ENCODE measurements around the gene BAZ1A.
"Not testable (repeated sequence)": the region's sequence is repeated elsewhere in the genome, so short reads cannot be mapped to it uniquely, and the experiment has no call there.

BAZ1A gene

DNA sequence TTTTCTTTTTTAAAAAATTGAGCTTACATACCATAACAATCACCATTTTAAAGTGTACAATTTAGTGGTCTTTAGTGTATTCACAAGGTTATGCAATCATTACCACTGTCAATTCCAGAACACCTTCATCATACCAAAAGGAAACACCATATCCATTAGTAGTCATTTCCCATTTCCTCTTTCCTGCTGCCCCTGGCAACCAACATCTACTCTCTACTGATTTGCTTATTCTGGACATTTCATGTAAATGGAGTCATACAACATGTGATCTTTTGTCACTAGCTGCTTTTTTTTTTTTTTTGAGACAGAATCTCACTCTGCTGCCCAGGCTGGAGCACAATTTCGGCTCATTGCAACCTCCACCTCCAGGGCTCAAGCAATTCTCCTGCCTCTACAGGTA lies 93.9 kb downstream of the BAZ1A start:
- DNase-seq (ENCODE audit: low read depth): peak; percentile 96

DNA sequence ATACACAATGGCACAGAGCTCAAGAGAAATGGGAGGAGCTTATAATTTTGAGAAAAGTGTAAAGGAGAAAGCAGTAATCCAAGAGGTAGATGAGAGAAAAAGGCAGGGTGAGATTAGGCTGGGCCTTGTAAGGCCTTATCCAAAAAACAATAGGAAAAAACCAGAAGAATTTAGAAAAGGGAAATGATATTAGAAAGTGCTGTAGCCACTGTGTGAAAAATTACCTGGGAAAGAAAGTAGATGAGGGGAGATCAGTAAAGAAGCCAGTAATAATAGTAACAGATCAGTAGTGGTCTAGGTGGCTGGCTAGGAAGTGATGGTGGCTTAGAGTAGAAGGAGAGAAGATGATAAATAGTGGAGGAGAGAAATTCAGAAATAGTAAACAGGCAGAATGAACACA lies 94.5 kb downstream of the BAZ1A start:
- no peak for DNase-seq (ENCODE audit: low read depth)

DNA sequence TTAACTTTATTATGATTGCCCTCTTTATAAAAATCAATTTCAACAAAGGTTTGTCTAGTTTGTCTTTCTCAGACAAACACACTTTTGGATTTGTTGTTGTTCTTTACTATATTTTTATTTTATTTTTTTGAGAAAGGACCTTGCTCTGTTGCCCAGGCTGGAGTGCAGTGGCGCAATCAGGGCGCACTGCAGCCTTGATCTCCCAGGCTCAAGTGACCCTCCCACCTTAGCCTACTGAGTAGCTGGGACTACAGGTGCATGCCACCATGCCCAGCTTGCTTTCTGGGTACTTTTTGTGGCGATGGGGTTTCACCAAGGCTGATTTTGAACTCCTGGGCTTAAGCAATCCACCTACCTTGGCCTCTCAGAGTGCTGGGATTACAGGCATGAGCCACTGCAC lies 96.4 kb downstream of the BAZ1A start:
- no peak for DNase-seq (ENCODE audit: low read depth)

DNA sequence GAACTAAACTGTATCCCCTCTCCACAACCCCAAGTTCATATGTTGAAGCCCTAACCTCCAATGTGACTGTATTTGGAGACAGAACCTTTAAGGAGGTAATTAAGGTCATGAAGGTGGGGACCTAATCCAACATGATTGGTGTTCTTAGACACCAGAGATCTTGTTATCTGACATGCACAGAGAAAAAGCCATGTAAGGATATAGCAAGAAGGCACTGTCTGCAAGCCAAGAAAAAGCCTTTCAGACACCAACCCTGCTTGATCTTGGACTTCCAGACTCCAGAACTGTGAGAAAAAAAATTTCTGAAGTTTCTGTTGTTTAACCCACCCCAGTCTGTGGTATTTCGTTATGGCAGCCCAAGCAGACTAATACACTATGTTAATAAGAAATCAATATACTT lies 98.5 kb downstream of the BAZ1A start:
- no peak for DNase-seq (ENCODE audit: low read depth)

DNA sequence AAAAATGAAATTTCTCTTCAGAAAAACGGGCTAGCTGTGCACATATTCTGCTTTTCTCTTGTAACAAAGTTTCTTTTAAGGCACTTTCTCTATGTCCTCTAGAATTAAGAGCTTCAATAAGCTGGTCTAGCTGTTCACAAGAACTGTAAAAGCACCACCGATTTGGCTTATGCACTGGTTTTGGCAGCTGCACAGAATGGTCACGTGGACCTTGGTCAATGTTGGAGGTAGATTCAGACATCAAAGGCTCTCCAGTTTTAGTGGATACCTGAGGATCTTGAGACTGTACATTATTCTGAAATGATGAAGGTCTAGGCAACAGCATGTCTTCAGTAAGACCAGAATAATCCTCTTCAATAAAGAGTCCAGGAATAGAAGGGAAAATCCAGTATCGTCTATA lies 99.2 kb downstream of the BAZ1A start:
- DNase-seq (ENCODE audit: low read depth): no peak

DNA sequence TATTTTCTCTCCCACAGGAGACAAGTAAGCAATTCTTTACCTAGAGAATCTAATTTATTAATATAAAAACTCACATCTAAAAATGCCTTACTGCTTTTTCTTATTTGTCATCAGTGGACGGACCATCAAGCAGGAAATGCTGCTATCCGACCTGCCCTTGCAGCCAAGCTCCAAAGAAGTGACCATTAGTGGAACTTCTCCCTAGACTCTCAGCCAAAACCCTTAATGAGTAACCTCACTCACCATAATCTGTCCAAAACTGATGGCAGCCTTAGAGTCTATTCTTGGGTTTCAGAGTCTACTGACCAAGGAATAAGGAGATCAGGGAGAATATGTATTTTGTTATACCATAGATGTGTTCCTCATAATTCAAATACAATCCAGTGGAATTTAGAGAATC lies 99.8 kb downstream of the BAZ1A start:
- no peak for DNase-seq (ENCODE audit: low read depth)

DNA sequence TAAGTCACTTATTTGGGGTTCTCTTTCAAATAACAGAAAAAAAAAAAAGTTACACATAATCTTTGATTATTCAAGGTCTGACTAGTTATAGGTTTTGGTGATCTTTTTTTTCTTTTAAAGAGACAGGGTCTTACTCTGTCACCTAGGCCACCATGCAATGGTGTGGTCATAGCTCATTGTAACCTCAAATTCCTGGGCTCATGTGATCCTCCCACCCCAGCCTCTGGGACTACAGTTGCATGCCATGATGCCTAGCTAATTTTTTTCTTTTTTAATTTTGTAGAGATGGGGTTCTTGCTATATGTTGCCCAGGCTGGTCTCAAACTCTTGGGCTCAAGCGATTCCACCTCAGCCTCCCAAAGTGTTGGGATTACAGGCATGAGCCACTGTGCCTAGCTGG lies 104.3 kb downstream of the BAZ1A start:
- DNase-seq (ENCODE audit: low read depth): peak; percentile 52

DNA sequence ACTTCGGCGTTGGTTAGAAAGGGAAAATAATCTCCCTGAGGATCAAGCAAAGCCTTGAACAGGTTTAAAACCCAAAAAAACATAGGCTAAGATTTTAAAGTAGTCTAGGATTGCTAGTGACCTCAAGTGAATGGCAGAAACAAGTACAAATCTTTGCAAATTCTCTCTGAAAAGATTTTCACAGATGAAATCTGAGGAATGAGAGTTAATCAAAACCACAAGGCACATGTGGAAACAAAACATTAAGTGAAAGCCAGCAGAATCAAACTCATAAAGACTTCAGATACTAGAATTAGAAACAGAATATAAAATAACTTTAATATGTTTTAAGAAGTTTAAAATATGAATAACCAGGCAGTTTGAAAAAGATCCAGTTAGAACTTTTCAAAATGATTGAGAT lies 108.6 kb downstream of the BAZ1A start:
- peak; percentile 46 for DNase-seq (ENCODE audit: low read depth)

DNA sequence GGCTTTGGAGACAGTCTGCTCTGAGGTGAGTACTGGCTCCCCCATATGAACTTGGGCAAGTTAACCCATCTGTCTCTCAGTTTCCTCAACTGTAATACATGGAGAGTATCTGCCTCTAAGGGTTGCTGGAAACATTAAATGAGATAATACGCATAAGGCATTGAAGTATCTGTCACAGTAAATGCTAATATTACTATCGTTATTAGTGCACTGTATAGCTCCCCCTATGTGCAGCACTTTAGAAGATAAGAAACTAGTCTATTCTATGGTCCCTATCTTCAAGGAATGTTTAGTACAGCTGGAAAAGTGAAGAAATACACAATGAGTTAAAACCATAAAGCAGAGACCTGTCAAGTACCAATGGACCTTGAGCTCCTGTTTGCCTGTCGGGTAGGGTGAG lies 109.1 kb downstream of the BAZ1A start:
- DNase-seq (ENCODE audit: low read depth): no peak

DNA sequence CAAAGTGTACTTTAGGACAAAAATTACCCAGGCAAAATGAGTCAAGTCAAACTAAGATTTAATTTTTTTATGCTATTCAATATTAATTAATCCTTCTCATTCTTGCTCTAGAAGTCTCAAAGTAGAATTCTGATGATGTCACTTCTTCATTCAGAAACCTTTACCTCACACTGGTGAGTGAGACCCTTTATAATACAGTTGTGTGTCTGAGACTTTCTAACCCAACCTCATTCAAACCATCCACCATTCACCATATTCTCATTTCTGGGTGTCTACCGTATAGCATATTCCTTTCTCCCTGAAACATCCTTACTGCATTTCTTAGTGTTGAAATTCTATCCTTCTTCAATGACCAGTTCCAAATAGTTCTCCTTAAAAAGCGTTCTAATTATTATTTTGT lies 119.9 kb downstream of the BAZ1A start:
- DNase-seq (ENCODE audit: low read depth): no peak

DNA sequence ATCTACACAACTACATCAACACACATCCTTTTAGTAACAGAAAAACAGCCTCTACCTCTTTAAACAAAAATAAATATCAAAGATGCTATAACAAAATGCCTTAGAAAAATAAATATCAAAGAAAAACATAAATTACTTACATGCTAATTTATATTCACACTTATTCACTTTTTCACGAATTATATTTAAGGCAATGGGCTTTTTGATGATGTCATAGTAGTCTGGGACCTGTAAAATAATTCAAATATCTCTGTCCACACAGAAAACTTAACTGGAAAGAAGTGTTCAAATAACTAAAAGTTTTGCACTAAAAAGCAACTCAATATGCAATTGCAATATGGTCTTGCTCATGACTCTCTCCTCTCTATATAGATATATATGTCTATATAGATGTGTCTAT lies 120.5 kb downstream of the BAZ1A start:
- no peak for DNase-seq (ENCODE audit: low read depth)

DNA sequence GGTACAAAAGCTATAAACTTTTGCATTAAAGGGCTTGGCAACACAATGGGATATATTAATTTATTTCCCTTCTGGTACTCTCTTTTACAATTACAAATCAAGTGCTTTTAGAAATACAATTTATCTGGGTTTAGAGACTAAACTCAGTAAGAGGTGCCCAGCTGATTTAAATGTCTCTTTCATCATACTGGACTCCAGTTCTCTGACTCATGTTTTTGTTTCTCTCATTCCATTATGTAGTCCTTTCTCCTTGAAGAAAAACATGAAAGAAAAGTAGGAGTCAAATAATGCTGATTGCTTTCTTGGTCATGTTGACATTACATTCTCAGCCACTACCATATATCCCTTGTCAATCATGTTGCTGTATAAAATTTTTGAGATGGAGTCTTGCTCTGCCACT lies 124.5 kb downstream of the BAZ1A start:
- DNase-seq (ENCODE audit: low read depth): peak; percentile 86

DNA sequence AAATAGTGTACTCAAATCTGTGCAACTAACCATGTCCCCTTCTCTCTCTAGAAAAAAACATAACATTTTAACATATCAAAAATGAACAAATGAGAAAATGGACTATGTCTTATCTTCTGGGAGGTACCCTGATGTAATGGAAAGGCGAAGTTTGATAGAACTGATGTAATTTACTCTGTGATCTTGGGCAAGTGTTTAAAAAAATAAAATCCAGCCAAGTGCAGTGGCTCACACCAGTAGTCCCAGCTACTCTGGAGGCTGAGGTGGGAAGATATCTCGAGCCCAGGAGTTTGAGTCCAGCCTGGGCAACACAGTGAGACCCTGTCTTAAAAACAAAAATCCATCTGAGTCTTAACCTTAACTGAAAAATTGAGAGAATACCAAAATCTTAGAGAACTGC lies 124.9 kb downstream of the BAZ1A start:
- no peak for DNase-seq (ENCODE audit: low read depth)

DNA sequence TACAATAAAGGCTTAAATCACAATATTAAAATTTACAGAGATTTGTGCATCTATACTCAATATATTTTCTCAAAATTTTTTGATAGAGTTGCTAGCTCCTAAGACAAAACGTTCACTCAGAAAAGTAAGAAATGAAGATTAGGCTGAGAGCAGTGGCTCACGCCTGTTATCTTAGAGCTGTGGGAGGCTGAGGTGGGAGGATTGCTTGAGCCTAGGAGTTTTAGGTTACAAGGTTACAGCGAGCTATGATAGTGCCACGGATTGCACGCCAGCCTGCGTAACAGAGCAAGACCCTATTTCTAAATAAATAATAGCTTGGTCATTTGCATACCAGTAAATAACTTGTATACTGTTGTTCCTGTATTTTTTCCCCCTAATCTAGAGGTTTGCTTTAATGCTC lies 125.8 kb downstream of the BAZ1A start:
- DNase-seq (ENCODE audit: low read depth): no peak

DNA sequence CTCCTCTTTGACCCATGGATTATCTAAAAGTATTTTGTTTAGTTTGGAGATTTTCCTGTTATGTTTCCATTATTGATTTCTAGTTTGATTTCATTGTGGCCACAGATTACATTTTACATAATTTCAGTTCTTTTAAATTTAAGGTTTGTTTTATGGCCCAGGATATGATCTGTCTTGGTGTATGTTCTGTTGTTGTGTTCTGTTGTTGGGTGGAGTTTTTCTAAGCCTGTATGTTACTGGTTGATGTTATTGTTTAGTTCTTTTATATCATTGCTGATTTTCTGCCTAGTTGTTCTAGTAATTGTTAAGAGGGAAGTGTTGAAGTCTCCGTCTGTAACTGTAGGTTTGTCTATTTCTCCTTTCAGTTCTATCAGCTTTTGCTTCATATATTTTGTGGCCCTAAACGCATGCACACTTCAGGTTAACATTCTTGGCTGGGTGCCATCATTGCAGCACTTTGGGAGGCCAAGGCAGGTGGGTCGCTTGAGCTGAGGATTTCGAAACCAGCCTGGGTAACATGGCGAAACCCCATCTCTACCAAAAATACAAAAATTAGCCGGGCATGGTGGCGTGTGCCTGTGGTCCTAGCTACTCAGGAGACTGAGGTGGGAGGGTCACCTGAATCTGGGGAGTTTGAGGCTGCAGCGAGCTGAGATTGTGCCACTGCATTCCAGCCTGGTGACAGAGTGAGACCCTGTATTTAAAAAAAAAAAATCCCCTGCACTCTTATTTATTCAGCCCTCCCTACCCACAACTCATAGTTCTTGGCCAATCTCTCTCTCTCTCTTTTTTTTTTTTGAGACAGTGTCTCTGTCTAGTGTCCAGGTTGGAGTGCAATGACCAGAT lies 132.7 kb downstream of the BAZ1A start:
- no peak for DNase-seq (ENCODE audit: low read depth)

DNA sequence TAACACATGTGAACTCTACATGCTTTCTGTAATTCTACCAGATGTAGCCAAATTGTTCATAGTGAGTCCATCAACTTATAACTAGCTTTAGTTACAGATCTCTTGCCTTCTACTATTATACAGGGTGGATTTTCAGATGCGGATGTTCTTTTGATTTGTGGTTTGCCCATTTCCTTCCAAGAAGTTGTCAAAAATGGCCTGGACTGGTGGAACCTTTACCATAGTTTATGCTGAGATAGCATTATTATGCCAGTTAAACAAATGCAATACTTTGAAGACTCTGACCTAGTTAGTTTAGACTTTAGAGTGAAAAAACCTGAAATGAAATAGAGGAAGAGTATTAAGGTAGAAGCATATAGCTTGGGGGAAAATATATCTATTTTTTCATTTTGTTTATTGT lies 133.3 kb downstream of the BAZ1A start:
- DNase-seq (ENCODE audit: low read depth): no peak

DNA sequence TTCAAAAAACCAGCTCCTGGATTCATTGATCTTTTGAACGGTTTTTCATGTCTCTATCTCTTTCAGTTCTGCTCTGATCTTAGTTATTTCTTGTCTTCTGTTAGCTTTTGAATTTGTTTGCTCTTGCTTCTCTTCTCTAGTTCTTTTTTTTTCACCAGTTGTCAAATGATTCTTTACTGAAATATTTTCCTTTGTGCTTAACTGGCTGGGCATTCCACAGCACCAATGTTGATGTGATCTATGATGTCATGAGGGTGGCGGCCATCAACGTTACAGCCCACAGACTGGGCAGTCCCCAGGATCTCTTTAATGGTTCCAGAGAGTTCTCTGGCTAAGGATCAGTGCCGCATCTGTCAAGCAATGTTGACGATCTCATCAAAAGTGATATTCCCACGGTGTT lies 135.0 kb downstream of the BAZ1A start:
- peak; percentile 61 for DNase-seq (ENCODE audit: low read depth)

DNA sequence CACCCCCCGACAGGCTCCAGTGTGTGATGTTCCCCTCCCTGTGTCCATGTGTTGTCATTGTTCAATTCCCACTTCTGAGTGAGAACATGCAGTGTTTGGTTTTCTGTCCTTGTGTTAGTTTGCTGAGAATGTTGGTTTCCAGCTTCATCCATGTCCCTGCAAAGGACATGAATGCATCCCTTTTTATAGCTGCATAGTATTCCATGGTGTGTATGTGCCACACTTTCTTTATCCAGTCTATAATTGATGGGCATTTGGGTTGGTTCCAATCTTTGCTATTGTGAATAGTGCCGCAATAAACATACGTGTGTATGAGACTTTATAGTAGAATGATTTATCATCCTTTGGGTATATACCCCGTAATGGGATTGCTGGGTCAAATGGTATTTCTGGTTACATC lies 138.1 kb downstream of the BAZ1A start:
- not testable (repeated sequence) for DNase-seq (ENCODE audit: low read depth)

DNA sequence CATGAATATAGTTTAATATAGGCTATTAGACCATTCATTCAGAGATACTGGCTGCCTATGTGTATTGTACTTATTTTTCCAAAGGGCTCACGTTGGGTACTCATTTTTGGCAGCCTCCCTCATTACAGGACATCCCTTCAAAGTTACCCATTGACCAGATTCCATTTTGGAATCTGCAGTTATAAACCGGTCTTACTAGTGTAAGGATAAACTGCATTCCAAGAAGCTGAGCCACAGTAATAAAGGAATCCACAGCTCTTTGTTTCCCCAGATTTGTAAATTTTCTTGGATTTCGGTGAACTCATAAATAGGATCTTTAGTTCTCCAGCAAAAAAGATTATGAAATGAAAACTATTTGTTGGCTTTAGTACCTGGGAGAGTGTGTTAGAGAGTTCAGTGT lies 141.9 kb downstream of the BAZ1A start:
- peak; percentile 39 for DNase-seq (ENCODE audit: low read depth)

DNA sequence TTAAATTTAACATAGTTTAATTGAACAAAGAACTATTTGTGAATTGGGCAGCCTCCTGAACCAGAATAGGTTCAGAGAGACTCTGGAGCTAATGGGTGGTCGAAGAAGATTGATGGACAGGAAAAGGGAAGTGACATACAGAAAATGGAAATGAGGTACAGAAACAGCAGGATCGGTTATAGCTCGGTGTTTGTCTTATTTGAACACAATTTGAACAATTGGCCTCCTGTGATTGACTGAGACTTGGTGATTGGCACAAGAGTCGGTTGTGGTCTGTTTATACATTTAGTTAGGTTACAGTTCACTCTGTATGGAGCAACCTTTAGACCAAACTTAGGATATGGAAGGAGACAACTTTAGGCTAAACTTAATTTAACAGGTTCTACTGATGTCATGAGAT lies 142.4 kb downstream of the BAZ1A start:
- DNase-seq (ENCODE audit: low read depth): no peak

DNA sequence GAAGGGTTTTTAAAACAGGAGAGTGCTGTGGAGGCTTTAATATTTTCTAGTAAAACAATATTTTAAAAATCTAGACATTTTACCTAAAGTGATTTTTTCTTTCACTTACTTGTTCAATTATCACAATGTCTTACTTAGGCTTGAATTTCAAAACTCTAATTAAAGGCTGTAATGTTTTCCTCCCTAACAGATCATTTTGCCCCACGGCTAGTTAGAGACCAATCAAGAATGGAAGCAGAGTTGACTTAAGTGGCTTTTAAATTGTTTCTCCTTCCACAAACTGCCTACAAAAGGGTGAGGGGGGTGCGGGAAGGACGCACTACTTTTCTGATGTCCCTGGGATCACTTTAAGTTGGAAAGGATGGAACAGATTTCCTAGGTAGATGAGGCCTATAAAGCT lies 151.3 kb downstream of the BAZ1A start:
- DNase-seq (ENCODE audit: low read depth): no peak

DNA sequence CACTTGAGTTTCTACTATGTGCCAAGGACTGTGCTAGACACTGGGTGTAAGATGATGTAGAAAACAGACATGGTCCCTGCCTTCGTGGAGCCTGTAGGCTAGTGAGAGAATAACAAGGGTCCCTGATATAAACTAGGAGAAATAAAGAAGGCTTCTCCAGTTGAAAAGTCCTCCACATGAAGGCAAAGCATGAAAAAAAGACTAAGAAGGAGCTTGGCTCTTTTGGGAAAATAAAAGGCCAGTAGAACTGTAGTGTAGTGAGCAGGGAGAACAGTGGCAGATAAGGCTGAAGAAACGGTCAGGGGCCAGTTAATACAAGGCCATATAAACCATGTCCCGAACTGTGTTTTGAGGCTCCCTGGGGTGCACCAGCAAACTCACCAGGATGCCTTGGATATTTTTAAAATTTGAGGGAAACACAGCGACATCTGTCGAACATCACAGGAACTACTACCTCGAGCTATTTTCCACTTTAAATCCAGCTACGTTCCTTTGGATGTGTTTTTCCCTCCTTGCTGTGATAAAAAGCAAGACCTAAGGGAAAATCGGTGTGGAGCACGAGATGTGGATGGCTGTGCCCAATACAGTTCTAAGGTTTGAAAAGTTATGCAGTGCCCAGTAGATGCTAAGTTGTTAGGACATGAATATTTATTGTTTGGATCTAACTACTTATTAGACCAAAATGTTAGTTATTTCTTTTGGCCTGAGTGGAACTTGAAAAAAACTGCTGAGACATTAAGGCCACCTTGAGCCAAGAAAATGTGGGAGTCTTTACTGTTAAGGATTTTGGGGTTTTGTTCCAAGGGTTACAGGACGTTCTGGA lies 152.2 kb downstream of the BAZ1A start:
- DNase-seq (ENCODE audit: low read depth): peak; percentile 51

DNA sequence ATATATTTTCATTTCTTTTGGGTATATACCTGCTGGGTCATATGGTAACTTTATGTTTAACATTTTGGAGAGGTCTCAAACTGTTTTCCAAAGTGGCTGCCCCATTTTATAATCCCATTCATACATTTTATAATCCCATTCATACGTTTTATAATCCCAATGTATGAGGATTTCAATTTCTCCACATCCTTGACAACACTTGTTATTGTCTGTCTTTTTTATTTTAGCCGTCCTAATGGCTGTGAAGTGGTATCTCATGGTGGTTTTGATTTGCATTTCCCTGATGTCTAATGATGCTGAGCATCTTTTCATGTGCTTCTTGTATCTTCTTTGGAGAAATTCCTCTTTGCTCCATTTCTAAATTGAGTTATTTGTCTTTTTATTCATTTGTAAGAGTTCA lies 154.0 kb downstream of the BAZ1A start:
- DNase-seq (ENCODE audit: low read depth): no peak

Data from iris pigment epithelial cell (primary cell).